ENCODE results near the gene GNAT2. TPM values are rescaled to one million over a fixed set of nuclear protein-coding genes. Genes with fewer than 3 reads are reported as not detected.

GNAT2 gene
- total RNA-seq (not detected), total RNA-seq (0 to 0.68 (median 0.14) reads per million in 29 experiments)
- not detected for total RNA-seq (2013)

- peak within 1 kb of the TSS; percentile 88 to 98 for H3K4me3 ChIP-seq (ENCODE audit: control insufficient read depth in 1 of 2, extremely low read depth in 1 of 2, low read length in 1 of 2)
- POLR2A ChIA-PET, result interaction anchor here in 1 of 2 donors (0.6 kb wide), 1 partner anchor 71 kb away, joined by 4 read pairs; the partner anchor contains the start of gene GNAI3
- peaks cover 73 to 83% (median 73%) of the 10 kb centered on the region in 3 donors for H3K4me1 Mint-ChIP-seq
- H3K27ac Mint-ChIP-seq, result peak within 1 kb of the TSS; percentile 95 to 96
- peaks cover 34 to 71% of the 10 kb centered on the region in 2 experiments for H3K4me1 ChIP-seq (ENCODE audit: control insufficient read depth in 1 of 2, extremely low read depth in 1 of 2, insufficient read depth in 2 of 2, low read length in 2 of 2)
- H3K9me3 Mint-ChIP-seq, result no peaks in the 10 kb centered on the region
- H3K27me3 Mint-ChIP-seq, result no peaks in the 10 kb centered on the region
- ATAC-seq (replicated peaks in 1 of 4), result peak; percentile 41 to 53 (median 46)
- H3K36me3 Mint-ChIP-seq, result no peaks in the 10 kb centered on the region
- H3K27me3 ChIP-seq (replicated peaks in 1 of 2; ENCODE audit: control insufficient read depth in 2 of 2, extremely low read depth in 1 of 2, insufficient read depth in 2 of 2, low read length in 1 of 2), result no peaks in the 10 kb centered on the region
- no peaks in the 10 kb centered on the region for H3K9me3 ChIP-seq
- WGBS (ENCODE audit: insufficient coverage), result under 1% methylated on average over 42 of the region's 47 CpGs
- CTCF ChIA-PET, result interaction anchor here (0.6 to 2.4 kb wide), 9 partner anchors 9 to 1114 kb away, joined by 3 to 12 read pairs (median 4); partner anchors contain the start of genes AHCYL1 (in 1 of the 2) and GNAI3 (in 1 of the 2)
- no peaks in the 10 kb centered on the region for H3K36me3 ChIP-seq (ENCODE audit: control insufficient read depth in 2 of 2, extremely low read depth in 1 of 2, insufficient read depth in 1 of 2, low read length in 1 of 2)
- peak within 1 kb of the TSS; percentile 93 to 97 (median 96) for H3K4me3 Mint-ChIP-seq
- DNase-seq, result peak; percentile 45 to 84 (median 57)
- H3K27ac ChIP-seq (ENCODE audit: low read length), result peak within 1 kb of the TSS; percentile 96
These were observed at the start of gene GNAT2, which contains the start of gene AMPD2 for GRCh38 chr1:109619576-109620400. GNAT2 (minus strand) TSS chr1:109619616; CDS start chr1:109612870, 6,746 bp downstream. AMPD2 (plus strand) TSS chr1:109619837; CDS start chr1:109621176, 1,339 bp downstream.

GRCh38 chr1:109668123-109668775 is 48.8 kb upstream of the GNAT2 start:
- Mint-ChIP-seq H3K27ac (peak overlapping the region; percentile 61 to 79), H3K27me3 (no peaks in the 10 kb centered on the region), H3K4me1 (peaks cover 25 to 26% (median 25%) of the 10 kb centered on the region in 3 donors), H3K36me3 (peaks cover 10% of the 10 kb centered on the region), H3K9me3 (no peaks in the 10 kb centered on the region), H3K4me3 (peak overlapping the region; percentile 69 to 84 (median 77))
- H3K9me3 ChIP-seq, result no peaks in the 10 kb centered on the region
- H3K27me3 ChIP-seq (replicated peaks in 1 of 2; ENCODE audit: control insufficient read depth in 2 of 2, extremely low read depth in 1 of 2, insufficient read depth in 2 of 2, low read length in 1 of 2), result peaks cover 0 to 4% of the 10 kb centered on the region in 2 experiments
- H3K4me1 ChIP-seq (ENCODE audit: control insufficient read depth in 1 of 2, extremely low read depth in 1 of 2, insufficient read depth in 2 of 2, low read length in 2 of 2), result peaks cover 6 to 22% of the 10 kb centered on the region in 2 experiments
- peaks cover 0 to 6% of the 10 kb centered on the region in 2 donors for H3K36me3 ChIP-seq (ENCODE audit: control insufficient read depth in 2 of 2, extremely low read depth in 1 of 2, insufficient read depth in 1 of 2, low read length in 1 of 2)
- H3K27ac ChIP-seq (ENCODE audit: low read length), result no peak overlapping the region
- DNase-seq, result no peak
- H3K4me3 ChIP-seq (ENCODE audit: control insufficient read depth in 1 of 2, extremely low read depth in 1 of 2, low read length in 1 of 2), result peak overlapping the region; percentile 37 to 55
- POLR2A ChIA-PET, result no interaction called here
- CTCF ChIA-PET, result no interaction called here
- 21% methylated on average over 23 of the region's 26 CpGs for WGBS (ENCODE audit: insufficient coverage)
- ATAC-seq (replicated peaks in 1 of 4), result peak; percentile 37 to 50 (median 46)

- Histone ChIP-seq H3K4me1 (ENCODE audit: control insufficient read depth in 1 of 2, extremely low read depth in 1 of 2, insufficient read depth in 2 of 2, low read length in 2 of 2) (peaks cover 6 to 22% of the 10 kb centered on the region in 2 experiments), H3K27me3 (replicated peaks in 1 of 2; ENCODE audit: control insufficient read depth in 2 of 2, extremely low read depth in 1 of 2, insufficient read depth in 2 of 2, low read length in 1 of 2) (peaks cover 0 to 4% of the 10 kb centered on the region in 2 experiments), H3K27ac (ENCODE audit: low read length) (no peak within 1 kb of the TSS), H3K36me3 (ENCODE audit: control insufficient read depth in 2 of 2, extremely low read depth in 1 of 2, insufficient read depth in 1 of 2, low read length in 1 of 2) (peaks cover 0 to 6% of the 10 kb centered on the region in 2 donors), H3K4me3 (ENCODE audit: control insufficient read depth in 1 of 2, extremely low read depth in 1 of 2, low read length in 1 of 2) (peak within 1 kb of the TSS; percentile 37 to 55), H3K9me3 (no peaks in the 10 kb centered on the region)
- Mint-ChIP-seq H3K9me3 (no peaks in the 10 kb centered on the region), H3K4me1 (peaks cover 25 to 26% (median 25%) of the 10 kb centered on the region in 3 donors), H3K27ac (peak within 1 kb of the TSS; percentile 61 to 79), H3K4me3 (peak within 1 kb of the TSS; percentile 69 to 84 (median 77)), H3K36me3 (peaks cover 7% of the 10 kb centered on the region), H3K27me3 (no peaks in the 10 kb centered on the region)
- CTCF ChIA-PET, result no interaction called here
- ATAC-seq (replicated peaks in 1 of 4), result peak; percentile 98 to 100 (median 99)
- DNase-seq, result peak; percentile 59 to 93 (median 80)
- 0% methylated on average over 1 of the region's 22 CpGs for WGBS (ENCODE audit: insufficient coverage)
- POLR2A ChIA-PET, result no interaction called here
These were observed 48.2 kb upstream of the GNAT2 start, which contains the start of gene GSTM2 for GRCh38 chr1:109667452-109668122. GSTM2 (plus strand) TSS chr1:109668057; CDS start chr1:109668116, 59 bp downstream.

- Histone ChIP-seq H3K27me3 (replicated peaks in 1 of 2; ENCODE audit: control insufficient read depth in 2 of 2, extremely low read depth in 1 of 2, insufficient read depth in 2 of 2, low read length in 1 of 2) (peaks cover 0 to 4% of the 10 kb centered on the region in 2 experiments), H3K4me1 (ENCODE audit: control insufficient read depth in 1 of 2, extremely low read depth in 1 of 2, insufficient read depth in 2 of 2, low read length in 2 of 2) (peaks cover 6 to 18% of the 10 kb centered on the region in 2 experiments), H3K36me3 (ENCODE audit: control insufficient read depth in 2 of 2, extremely low read depth in 1 of 2, insufficient read depth in 1 of 2, low read length in 1 of 2) (peaks cover 0 to 3% of the 10 kb centered on the region in 2 donors), H3K4me3 (ENCODE audit: control insufficient read depth in 1 of 2, extremely low read depth in 1 of 2, low read length in 1 of 2) (no peak overlapping the region), H3K9me3 (no peaks in the 10 kb centered on the region), H3K27ac (ENCODE audit: low read length) (no peak overlapping the region)
- H3K27ac Mint-ChIP-seq, result no peak overlapping the region
- ChIA-PET CTCF (no interaction called here), POLR2A (no interaction called here)
- DNase-seq (no peak), ATAC-seq (replicated peaks in 1 of 4) (no peak)
- peaks cover 17 to 18% (median 17%) of the 10 kb centered on the region in 3 donors for H3K4me1 Mint-ChIP-seq
- no peaks in the 10 kb centered on the region for H3K9me3 Mint-ChIP-seq
- no peaks in the 10 kb centered on the region for H3K36me3 Mint-ChIP-seq
- H3K4me3 Mint-ChIP-seq, result no peak overlapping the region
- no peaks in the 10 kb centered on the region for H3K27me3 Mint-ChIP-seq
- WGBS (ENCODE audit: insufficient coverage), result no CpG with 5 or more reads among the region's 1 CpG
These were observed 45.3 kb upstream of the GNAT2 start for GRCh38 chr1:109664671-109665070.

- Histone ChIP-seq H3K27me3 (replicated peaks in 1 of 2; ENCODE audit: control insufficient read depth in 2 of 2, extremely low read depth in 1 of 2, insufficient read depth in 2 of 2, low read length in 1 of 2) (no peaks in the 10 kb centered on the region), H3K9me3 (no peaks in the 10 kb centered on the region), H3K36me3 (ENCODE audit: control insufficient read depth in 2 of 2, extremely low read depth in 1 of 2, insufficient read depth in 1 of 2, low read length in 1 of 2) (peaks cover 2 to 5% of the 10 kb centered on the region in 2 donors), H3K27ac (ENCODE audit: low read length) (no peak overlapping the region), H3K4me3 (ENCODE audit: control insufficient read depth in 1 of 2, extremely low read depth in 1 of 2, low read length in 1 of 2) (no peak overlapping the region), H3K4me1 (ENCODE audit: control insufficient read depth in 1 of 2, extremely low read depth in 1 of 2, insufficient read depth in 2 of 2, low read length in 2 of 2) (peaks cover 0 to 11% of the 10 kb centered on the region in 2 experiments)
- peaks cover under 1 to 12% (median 9%) of the 10 kb centered on the region in 3 donors for H3K4me1 Mint-ChIP-seq
- no peaks in the 10 kb centered on the region for H3K27me3 Mint-ChIP-seq
- H3K4me3 Mint-ChIP-seq, result no peak overlapping the region
- no peaks in the 10 kb centered on the region for H3K36me3 Mint-ChIP-seq
- DNase-seq (no peak), ATAC-seq (replicated peaks in 1 of 4) (no peak)
- no peak overlapping the region for H3K27ac Mint-ChIP-seq
- CTCF ChIA-PET, result interaction anchor here in 1 of 2 donors (0.6 kb wide), 1 partner anchor 50 kb away, joined by 4 read pairs; no protein-coding TSS in a partner anchor
- WGBS (ENCODE audit: insufficient coverage), result 35% methylated on average over 2 of the region's 2 CpGs
- POLR2A ChIA-PET, result no interaction called here
- no peaks in the 10 kb centered on the region for H3K9me3 Mint-ChIP-seq
These were observed 42.0 kb upstream of the GNAT2 start for GRCh38 chr1:109661391-109661790.
